GM12872 (cell line): ENCODE results near the gene NTN1.

Source experiments
- CTCF ChIP-seq: IDR thresholded peaks from 3 replicates; pipeline ENCODE4 v1.5.1; 2011; ENCODE audit warnings: low read depth, mild to moderate bottlenecking, low read length, moderate library complexity; ENCODE audit not compliant: insufficient read depth

Gene NTN1

GRCh38 chr17:9064311-9064834 lies 43.1 kb downstream of the NTN1 start:
- no peak for TF ChIP-seq CTCF

GRCh38 chr17:9071016-9071415 lies 49.7 kb downstream of the NTN1 start:
- TF ChIP-seq CTCF, result no peak

GRCh38 chr17:9071811-9072498 lies 50.6 kb downstream of the NTN1 start:
- TF ChIP-seq CTCF, result no peak

- no peak for TF ChIP-seq CTCF
Measured at GRCh38 chr17:9072696-9073339, 51.5 kb downstream of the NTN1 start.

GRCh38 chr17:9074131-9074530 lies 52.8 kb downstream of the NTN1 start:
- TF ChIP-seq CTCF, result no peak

GRCh38 chr17:9079461-9080103 lies 58.3 kb downstream of the NTN1 start:
- TF ChIP-seq CTCF, result no peak

- TF ChIP-seq CTCF, result no peak
Measured at GRCh38 chr17:9080296-9080914, 59.1 kb downstream of the NTN1 start.
